IMR-90 (cell line): ENCODE results near the gene BTN3A1. TPM values are rescaled to one million over a fixed set of nuclear protein-coding genes. Genes with fewer than 3 reads are reported as not detected.

Source experiments
- ATAC-seq: fragments of 200-7000 bp; cut with Tn5 transposase; 2 replicates; pipeline ENCODE4 v1.9.1; 2020; ENCODE audit warnings: low read depth, mild to moderate bottlenecking, moderate library complexity
- BruUV-seq: library from RNA; stranded (reverse); fragments of 400-500 nt; replicated peaks from 2 replicates; lab custom pipeline; 2021; lab: Mats Ljungman, UMichigan
- CTCF ChIA-PET: fragments of 300-600 bp; formaldehyde crosslinking; extraction: SDS; loops from one replicate; lab custom pipeline; 2021; ENCODE audit warnings: antibody characterized with exemption; lab: Yijun Ruan, JAX
- POLR2A ChIA-PET: fragments of 300-600 bp; sonication (Branson Sonifier 250); formaldehyde crosslinking; loops from one replicate; lab custom pipeline; 2022; ENCODE audit warnings: antibody characterized with exemption; ENCODE audit not compliant: unreplicated experiment; lab: Charles Lee
- DNase-seq: peaks from one replicate; pipeline ENCODE4 v3.0.0; 2013
- H2AFZ ChIP-seq: replicated peaks from 2 replicates; pipeline ENCODE3; 2013; ENCODE audit warnings: low read length, mild to moderate bottlenecking; ENCODE audit not compliant: poor library complexity
- H2AK5ac ChIP-seq: 2 replicates; pipeline ENCODE4 v1.6.1; 2013; ENCODE audit warnings: low read depth, low read length, inconsistent platforms
- H2AK9ac ChIP-seq: replicated peaks from 2 replicates; pipeline ENCODE3; 2013; ENCODE audit warnings: mild to moderate bottlenecking, low read depth, low read length, moderate library complexity; ENCODE audit not compliant: poor library complexity
- H2BK120ac ChIP-seq: 2 replicates; pipeline ENCODE4 v1.6.1; 2013; ENCODE audit warnings: low read depth, low read length, inconsistent platforms
- H2BK15ac ChIP-seq: 3 replicates; pipeline ENCODE4 v1.6.1; 2013; ENCODE audit warnings: low read depth, low read length, inconsistent platforms
- H2BK20ac ChIP-seq: 2 replicates; pipeline ENCODE4 v1.6.1; 2013; ENCODE audit warnings: low read depth, mild to moderate bottlenecking, inconsistent platforms, low read length, moderate library complexity
- H2BK5ac ChIP-seq: 2 replicates; pipeline ENCODE4 v1.6.1; 2013; ENCODE audit warnings: mild to moderate bottlenecking, low read depth, low read length, inconsistent platforms; ENCODE audit not compliant: poor library complexity, severe bottlenecking
- H3K14ac ChIP-seq: replicated peaks from 2 replicates; pipeline ENCODE4 v1.6.1; 2013; ENCODE audit warnings: low read depth, low read length, inconsistent platforms
- H3K18ac ChIP-seq: 2 replicates; pipeline ENCODE4 v1.6.1; 2013; ENCODE audit warnings: low read depth, low read length, control low read depth
- H3K23ac ChIP-seq: 2 replicates; pipeline ENCODE4 v1.6.1; 2013; ENCODE audit warnings: low read depth, low read length, inconsistent platforms
- H3K27ac ChIP-seq: 2 replicates; pipeline ENCODE4 v1.5.1; 2013; ENCODE audit warnings: mild to moderate bottlenecking, control low read depth, low read length; ENCODE audit not compliant: insufficient read depth
- H3K27me3 ChIP-seq: 2 replicates; pipeline ENCODE4 v1.6.1; 2013; ENCODE audit warnings: low read length; ENCODE audit not compliant: control insufficient read depth, insufficient read depth
- H3K36me3 ChIP-seq: 2 replicates; pipeline ENCODE4 v1.6.1; 2013; ENCODE audit warnings: low read length, mixed read lengths; ENCODE audit not compliant: control insufficient read depth, insufficient read depth
- H3K4ac ChIP-seq: 2 replicates; pipeline ENCODE4 v1.6.1; 2013; ENCODE audit warnings: low read depth, low read length, inconsistent platforms
- H3K4me1 ChIP-seq: 2 replicates; pipeline ENCODE4 v1.6.1; 2013; ENCODE audit warnings: low read length, mixed read lengths; ENCODE audit not compliant: control insufficient read depth, insufficient read depth
- H3K4me2 ChIP-seq: 2 replicates; pipeline ENCODE4 v1.6.1; 2013; ENCODE audit warnings: low read depth, mild to moderate bottlenecking, control low read depth, low read length, moderate library complexity
- H3K4me3 ChIP-seq: 2 replicates; pipeline ENCODE4 v1.5.1; 2013; ENCODE audit warnings: low read depth, mild to moderate bottlenecking, control low read depth, low read length, moderate library complexity; ENCODE audit not compliant: insufficient read depth
- H3K56ac ChIP-seq: 2 replicates; pipeline ENCODE4 v1.6.1; 2013; ENCODE audit warnings: low read length, inconsistent platforms; ENCODE audit not compliant: insufficient read depth; ENCODE audit errors: extremely low read depth
- H3K79me1 ChIP-seq, 2 experiments: 2 replicates each; pipeline ENCODE4 v1.6.1; 2013; ENCODE audit warnings: low read length in 2 of 2, inconsistent platforms in 1 of 2, low read depth in 1 of 2
- H3K9ac ChIP-seq: 2 replicates; pipeline ENCODE4 v1.6.1; 2013; ENCODE audit warnings: low read depth, low read length, control low read depth
- H3K9me1 ChIP-seq: 2 replicates; pipeline ENCODE4 v1.6.1; 2013; ENCODE audit warnings: low read length, inconsistent platforms; ENCODE audit not compliant: insufficient read depth
- H3K9me3 ChIP-seq: 2 replicates; pipeline ENCODE4 v1.6.1; 2013; ENCODE audit warnings: low read length; ENCODE audit not compliant: control insufficient read depth, insufficient read depth
- H4K20me1 ChIP-seq: 2 replicates; pipeline ENCODE4 v1.6.1; 2013; ENCODE audit warnings: low read length, inconsistent platforms; ENCODE audit not compliant: insufficient read depth
- H4K5ac ChIP-seq: 2 replicates; pipeline ENCODE4 v1.6.1; 2013; ENCODE audit warnings: mild to moderate bottlenecking, low read depth, low read length, control low read depth
- H4K8ac ChIP-seq, 2 experiments: 2 replicates each; pipeline ENCODE4 v1.6.1; 2013; ENCODE audit warnings: low read depth in 2 of 2, low read length in 2 of 2, control low read depth in 1 of 2, inconsistent platforms in 1 of 2
- H4K91ac ChIP-seq: 2 replicates; pipeline ENCODE4 v1.6.1; 2013; ENCODE audit warnings: low read depth, low read length, inconsistent platforms; ENCODE audit not compliant: insufficient read depth
- MAFK ChIP-seq: IDR thresholded peaks from 2 replicates; pipeline ENCODE4 v1.6.1; 2012; ENCODE audit warnings: low read depth, low read length, improper control_type of control experiment
- MXI1 ChIP-seq: IDR thresholded peaks from 2 replicates; pipeline ENCODE4 v1.6.1; 2012; ENCODE audit warnings: low read depth, mild to moderate bottlenecking, low read length, moderate library complexity, borderline replicate concordance
- WGBS, 2 experiments: methylation state at CpG; one replicate each; pipeline versions ENCODE4 v1.1.5 to v1.1.7; 2013; ENCODE audit warnings: missing lambda C conversion rate in 2 of 2; ENCODE audit not compliant: insufficient read length in 1 of 2; ENCODE audit errors: extremely low coverage in 2 of 2; 5-methylcytosine and 5-hydroxymethylcytosine counted together
- dilution Hi-C: fragments of 300-500 bp; cut with HindIII; formaldehyde crosslinking; loops from one replicate; pipeline ENCODE4 v1.14.3; 2018; ENCODE audit warnings: low sequenced_read_pairs; ENCODE audit not compliant: unreplicated experiment
- in situ Hi-C: fragments of 300-500 bp; cut with MboI; formaldehyde crosslinking; loops from 3 replicates; pipeline ENCODE4 v1.14.3; 2019; ENCODE audit warnings: low sequenced_read_pairs, inconsistent platforms, mixed read lengths
- intact Hi-C: fragments of 100-400 bp; cut with micrococcal nuclease; formaldehyde crosslinking; loops from 2 replicates; pipeline ENCODE4 v1.10.0; 2022
- polyA plus RNA-seq, 3 experiments: library from polyadenylated mRNA; depleted of rRNA; stranded (reverse); fragments of >200 nt; gene quantifications; 2 replicates each; pipeline ENCODE4 v1.2.3, GENCODE V29; 2012; ENCODE audit warnings: low replicate concordance in 1 of 3
- total RNA-seq: library from RNA; depleted of rRNA; stranded (reverse); fragments of >200 nt; gene quantifications from 2 replicates; pipeline ENCODE4 v1.2.3, GENCODE V29; 2012; rRNA removed

Gene BTN3A1
- total and polyA plus RNA-seq, 2 of the 4 experiments (the other 2 are of a cell fraction) = 14.4 to 16.5 TPM

DNA sequence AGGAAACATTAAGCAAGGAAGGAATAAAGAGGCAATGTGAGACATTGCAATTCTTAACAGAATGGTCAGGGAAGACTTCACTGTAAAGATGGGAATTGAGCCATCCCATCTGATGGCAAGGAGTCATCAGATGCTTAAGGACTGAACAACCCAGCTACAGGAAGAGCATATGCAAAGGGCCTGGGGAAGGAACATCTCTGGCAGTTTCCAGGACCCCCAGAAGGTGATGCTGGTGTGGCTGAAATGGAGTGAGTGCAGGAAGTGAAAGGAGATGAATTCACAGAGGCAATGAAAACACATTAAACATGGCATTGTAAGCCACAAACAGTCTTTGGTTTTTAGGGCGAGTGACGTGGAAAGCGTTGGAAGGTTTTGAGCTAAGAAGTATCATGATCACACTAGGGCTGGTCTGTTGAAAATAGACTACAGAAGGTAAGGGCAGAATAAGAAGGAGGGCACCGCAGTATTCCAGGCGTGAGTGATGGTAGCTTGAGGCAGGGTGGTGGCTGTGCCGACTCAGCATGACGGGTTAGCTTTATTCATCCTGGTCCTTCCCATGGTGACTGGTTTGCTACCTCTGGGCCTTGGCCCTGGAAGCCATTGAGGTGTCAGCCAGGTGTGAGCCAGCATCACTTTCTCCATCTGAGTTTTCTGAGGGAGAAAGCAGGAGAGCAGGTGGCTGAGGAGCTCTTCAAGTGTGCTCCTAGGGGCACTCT is 62.5 kb downstream of the BTN3A1 start:
- H2AK9ac ChIP-seq = peak overlapping the region; percentile 45
- no peak overlapping the region for H3K14ac ChIP-seq
- TF ChIP-seq MXI1 (no peak), MAFK (peak; percentile 13; the same call in 1 of the 2 replicates)
- no peak overlapping the region for H2BK15ac ChIP-seq
- dilution Hi-C loops = no loop called here
- no peaks in the 10 kb centered on the region for H3K27me3 ChIP-seq
- no peak for DNase-seq
- H2AK5ac ChIP-seq = no peak overlapping the region
- intact Hi-C loops = no loop called here
- H3K56ac ChIP-seq = no peak overlapping the region
- peaks cover 28% of the 10 kb centered on the region for H3K9me1 ChIP-seq
- H3K23ac ChIP-seq = no peak overlapping the region
- H3K4me2 ChIP-seq = no peak overlapping the region
- in situ Hi-C loops = no loop called here
- H3K4ac ChIP-seq = no peak overlapping the region
- H3K18ac ChIP-seq = no peak overlapping the region
- BruUV-seq = no TSS peak
- H3K27ac ChIP-seq = no peak overlapping the region
- H4K5ac ChIP-seq = no peak overlapping the region
- ChIA-PET CTCF (no interaction called here), POLR2A (no interaction called here)
- peaks cover 18% of the 10 kb centered on the region; the same call in 1 of the 2 replicates for H4K20me1 ChIP-seq
- no peaks in the 10 kb centered on the region for H3K9me3 ChIP-seq
- WGBS, 2 experiments = no CpG with 5 or more reads among the region's 7 CpGs
- H3K36me3 ChIP-seq = peaks cover 77% of the 10 kb centered on the region
- H2BK5ac ChIP-seq = no peak overlapping the region
- H2BK120ac ChIP-seq = no peak overlapping the region
- H3K4me1 ChIP-seq = peaks cover 7% of the 10 kb centered on the region
- peaks cover 40 to 77% of the 10 kb centered on the region in 2 experiments for H3K79me1 ChIP-seq
- H3K9ac ChIP-seq = no peak overlapping the region
- no peak overlapping the region for H2BK20ac ChIP-seq
- no peak overlapping the region for H3K4me3 ChIP-seq
- H2AFZ ChIP-seq = no peak overlapping the region
- no peak for ATAC-seq
- no peak overlapping the region for H4K91ac ChIP-seq
- H4K8ac ChIP-seq = no peak overlapping the region

Other genes starting within 250 kb of the BTN3A1 start
- 17.2 and 20.4 TPM in 2 replicates for gene BTN3A2, start 37.1 kb upstream of the BTN3A1 start, total RNA-seq
- 14.8 and 15.7 TPM in 2 replicates for gene BTN3A2, start 37.1 kb upstream of the BTN3A1 start, polyA plus RNA-seq (2012; rRNA removed)
- 10.6 and 12.5 TPM in 2 replicates for gene BTN2A2, start 19.2 kb upstream of the BTN3A1 start, total RNA-seq
- gene BTN2A2, start 19.2 kb upstream of the BTN3A1 start, polyA plus RNA-seq (2012; rRNA removed) = 9.8 and 15.2 TPM in 2 replicates
- 14.4 and 15.8 TPM in 2 replicates for gene BTN3A3, start 38.2 kb downstream of the BTN3A1 start, total RNA-seq
- 12.4 and 14.8 TPM in 2 replicates for gene BTN3A3, start 38.2 kb downstream of the BTN3A1 start, polyA plus RNA-seq (2012; rRNA removed)
- 11.4 and 13.6 TPM in 2 replicates for gene BTN2A1, start 55.7 kb downstream of the BTN3A1 start, total RNA-seq
- gene BTN2A1, start 55.7 kb downstream of the BTN3A1 start, polyA plus RNA-seq (2012; rRNA removed) = 37.9 and 40.2 TPM in 2 replicates
- gene BTN1A1, start 98.0 kb downstream of the BTN3A1 start, total RNA-seq = not detected in 2 replicates
- gene BTN1A1, start 98.0 kb downstream of the BTN3A1 start, polyA plus RNA-seq (2012; rRNA removed) = not detected in 2 replicates
- gene HMGN4, start 136.1 kb downstream of the BTN3A1 start, total RNA-seq = 49.2 and 50.2 TPM in 2 replicates
- 36.0 and 46.4 TPM in 2 replicates for gene HMGN4, start 136.1 kb downstream of the BTN3A1 start, polyA plus RNA-seq (2012; rRNA removed)
- 12.2 and 15.4 TPM in 2 replicates for gene ABT1, start 194.7 kb downstream of the BTN3A1 start, total RNA-seq
- 15.2 and 16.7 TPM in 2 replicates for gene ABT1, start 194.7 kb downstream of the BTN3A1 start, polyA plus RNA-seq (2012; rRNA removed)